ENCODE measurements around the gene RPTOR.

- TF ChIP-seq, protein P1, sequence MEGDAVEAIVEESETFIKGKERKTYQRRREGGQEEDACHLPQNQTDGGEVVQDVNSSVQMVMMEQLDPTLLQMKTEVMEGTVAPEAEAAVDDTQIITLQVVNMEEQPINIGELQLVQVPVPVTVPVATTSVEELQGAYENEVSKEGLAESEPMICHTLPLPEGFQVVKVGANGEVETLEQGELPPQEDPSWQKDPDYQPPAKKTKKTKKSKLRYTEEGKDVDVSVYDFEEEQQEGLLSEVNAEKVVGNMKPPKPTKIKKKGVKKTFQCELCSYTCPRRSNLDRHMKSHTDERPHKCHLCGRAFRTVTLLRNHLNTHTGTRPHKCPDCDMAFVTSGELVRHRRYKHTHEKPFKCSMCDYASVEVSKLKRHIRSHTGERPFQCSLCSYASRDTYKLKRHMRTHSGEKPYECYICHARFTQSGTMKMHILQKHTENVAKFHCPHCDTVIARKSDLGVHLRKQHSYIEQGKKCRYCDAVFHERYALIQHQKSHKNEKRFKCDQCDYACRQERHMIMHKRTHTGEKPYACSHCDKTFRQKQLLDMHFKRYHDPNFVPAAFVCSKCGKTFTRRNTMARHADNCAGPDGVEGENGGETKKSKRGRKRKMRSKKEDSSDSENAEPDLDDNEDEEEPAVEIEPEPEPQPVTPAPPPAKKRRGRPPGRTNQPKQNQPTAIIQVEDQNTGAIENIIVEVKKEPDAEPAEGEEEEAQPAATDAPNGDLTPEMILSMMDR (conservative IDR thresholded peaks at IDR 0.05; ENCODE audit: low read depth, low read length), result no peak
- no peak for TF ChIP-seq EZH2phosphoT487 (IDR thresholded peaks at IDR 0.05; ENCODE audit: borderline replicate concordance, low read length)
These were observed 30.7 kb upstream of the RPTOR start for GRCh38 chr17:80513892-80514291.
